Measurements from ENCODE around the gene AMER2. TPM values are rescaled to one million over a fixed set of nuclear protein-coding genes. Genes with fewer than 3 reads are reported as not detected.
"Not testable (repeated sequence)": the region's sequence is repeated elsewhere in the genome, so short reads cannot be mapped to it uniquely, and the experiment has no call there.

AMER2 gene
- total RNA-seq, 1 donor, result not detected

DNA sequence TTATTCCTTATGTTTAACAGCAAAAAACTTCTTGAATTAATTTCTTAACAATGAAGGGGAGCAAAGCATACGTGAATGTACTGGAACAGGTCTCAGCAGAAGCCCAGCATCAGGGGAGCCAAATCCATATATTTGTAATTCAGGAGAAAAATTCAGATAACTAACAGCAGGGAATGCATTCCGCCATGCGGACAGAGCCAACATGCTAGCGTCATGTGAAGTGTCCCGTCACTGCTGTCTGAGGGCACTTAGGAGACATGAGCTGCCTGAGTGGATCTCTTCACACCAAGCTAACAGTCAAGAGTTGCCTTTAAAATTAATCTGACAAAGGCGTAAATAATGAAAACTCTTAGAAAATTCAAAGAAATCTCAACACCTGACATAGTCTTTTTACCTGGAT is 6.4 kb downstream of the AMER2 start:
- TF ChIP-seq, protein P1, sequence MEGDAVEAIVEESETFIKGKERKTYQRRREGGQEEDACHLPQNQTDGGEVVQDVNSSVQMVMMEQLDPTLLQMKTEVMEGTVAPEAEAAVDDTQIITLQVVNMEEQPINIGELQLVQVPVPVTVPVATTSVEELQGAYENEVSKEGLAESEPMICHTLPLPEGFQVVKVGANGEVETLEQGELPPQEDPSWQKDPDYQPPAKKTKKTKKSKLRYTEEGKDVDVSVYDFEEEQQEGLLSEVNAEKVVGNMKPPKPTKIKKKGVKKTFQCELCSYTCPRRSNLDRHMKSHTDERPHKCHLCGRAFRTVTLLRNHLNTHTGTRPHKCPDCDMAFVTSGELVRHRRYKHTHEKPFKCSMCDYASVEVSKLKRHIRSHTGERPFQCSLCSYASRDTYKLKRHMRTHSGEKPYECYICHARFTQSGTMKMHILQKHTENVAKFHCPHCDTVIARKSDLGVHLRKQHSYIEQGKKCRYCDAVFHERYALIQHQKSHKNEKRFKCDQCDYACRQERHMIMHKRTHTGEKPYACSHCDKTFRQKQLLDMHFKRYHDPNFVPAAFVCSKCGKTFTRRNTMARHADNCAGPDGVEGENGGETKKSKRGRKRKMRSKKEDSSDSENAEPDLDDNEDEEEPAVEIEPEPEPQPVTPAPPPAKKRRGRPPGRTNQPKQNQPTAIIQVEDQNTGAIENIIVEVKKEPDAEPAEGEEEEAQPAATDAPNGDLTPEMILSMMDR (IDR thresholded peaks at IDR 0.05; ENCODE audit: insufficient read depth, low read length), result no peak
- DNase-seq (ENCODE audit: low read depth), result no peak
- H3K4me3 ChIP-seq (ENCODE audit: low read depth, low read length), result no peak overlapping the region

DNA sequence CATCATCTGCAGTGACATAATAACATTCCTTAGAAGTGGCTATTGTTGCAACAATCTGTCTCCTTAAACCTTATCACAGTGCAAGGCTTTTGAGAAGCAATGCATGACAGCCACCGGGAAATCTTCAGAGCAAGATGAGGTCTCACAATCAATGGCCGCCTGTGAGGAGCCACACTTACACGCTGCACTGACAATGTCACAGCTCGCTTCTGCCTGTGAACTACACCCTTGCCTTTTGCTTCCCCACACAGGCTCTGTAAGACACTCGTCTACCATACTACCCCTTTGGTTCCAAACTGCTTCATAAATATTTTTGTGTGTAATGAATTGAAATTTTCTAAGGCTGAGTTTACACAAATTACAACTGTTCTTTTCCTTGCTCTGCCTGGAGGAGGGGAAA is 6.9 kb downstream of the AMER2 start:
- H3K4me3 ChIP-seq (ENCODE audit: low read depth, low read length); DNase-seq (ENCODE audit: low read depth): not testable (repeated sequence)

DNA sequence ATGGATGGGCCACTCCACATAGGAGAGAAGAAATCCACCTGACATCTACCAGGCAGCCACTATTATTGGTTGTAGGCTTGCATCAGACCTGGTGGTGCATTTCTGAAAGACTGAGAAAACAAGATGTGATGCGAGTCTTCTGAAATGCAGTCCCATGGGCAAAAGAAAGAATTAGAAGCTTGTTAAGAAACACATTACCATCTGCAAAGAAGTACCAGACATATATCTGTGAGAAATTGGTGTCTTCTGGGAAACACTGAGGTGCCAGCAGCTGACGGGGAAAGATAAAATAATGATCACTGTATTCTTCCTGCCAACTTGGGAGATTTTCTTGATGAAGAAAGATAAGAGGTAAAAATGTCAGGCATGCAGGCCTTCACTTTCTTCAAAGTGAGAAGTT is 14.4 kb downstream of the AMER2 start:
- TF ChIP-seq, protein P1 (IDR thresholded peaks at IDR 0.05; ENCODE audit: insufficient read depth, low read length), result no peak
- DNase-seq (ENCODE audit: low read depth), result no peak
- H3K4me3 ChIP-seq (ENCODE audit: low read depth, low read length), result no peak overlapping the region

DNA sequence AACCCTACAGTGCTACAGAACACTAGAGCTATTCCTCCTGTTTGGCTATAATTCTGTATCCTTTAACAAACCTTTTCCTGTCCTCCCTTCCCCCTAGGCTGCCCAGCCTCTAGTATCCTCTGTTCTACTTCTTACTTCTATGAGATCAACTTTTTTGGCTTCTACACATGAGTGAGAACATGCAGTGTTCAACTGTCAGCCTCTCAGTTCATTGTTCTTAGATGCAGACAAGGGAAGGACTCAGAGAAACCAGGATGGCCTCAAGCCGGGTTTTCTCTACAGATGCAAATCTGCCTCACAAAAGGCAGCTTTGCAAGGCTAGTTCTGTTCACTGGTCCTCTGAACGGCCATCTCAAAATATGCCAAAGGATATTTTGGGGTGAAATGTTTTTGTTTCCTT is 18.4 kb downstream of the AMER2 start:
- no peak for DNase-seq (ENCODE audit: low read depth)
- TF ChIP-seq, protein P1 (IDR thresholded peaks at IDR 0.05; ENCODE audit: insufficient read depth, low read length), result no peak
- H3K4me3 ChIP-seq (ENCODE audit: low read depth, low read length), result no peak overlapping the region

DNA sequence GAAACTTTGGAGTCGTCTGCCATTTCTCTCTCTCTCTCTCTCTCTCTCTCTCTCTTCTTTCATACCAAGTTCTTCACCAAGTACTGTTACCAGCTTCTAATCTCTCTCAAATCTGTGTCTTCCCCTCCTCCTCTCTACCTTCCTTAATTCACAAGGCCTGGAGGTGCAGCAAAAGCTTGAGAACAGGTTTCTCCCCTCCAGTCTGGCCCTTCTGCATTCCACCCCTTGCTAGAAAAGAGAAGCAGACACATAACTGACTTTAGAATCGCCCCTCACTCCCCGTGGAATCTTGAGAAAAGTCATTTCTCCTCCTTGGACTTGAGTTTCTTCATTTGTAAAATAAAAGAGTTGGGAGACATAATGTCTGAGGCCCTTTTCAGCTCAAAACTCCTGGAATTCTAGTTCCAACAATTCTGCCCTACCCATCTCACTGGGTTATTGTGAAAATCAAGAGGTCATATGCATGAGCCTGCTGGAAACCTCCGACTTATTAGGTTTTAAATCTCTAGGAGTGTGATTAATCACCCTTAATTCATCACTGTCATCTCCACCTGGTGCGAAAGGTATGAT is 20.4 kb downstream of the AMER2 start:
- TF ChIP-seq, protein P1 (IDR thresholded peaks at IDR 0.05; ENCODE audit: insufficient read depth, low read length), result no peak
- H3K4me3 ChIP-seq (ENCODE audit: low read depth, low read length), result no peak overlapping the region
- DNase-seq (ENCODE audit: low read depth), result no peak

DNA sequence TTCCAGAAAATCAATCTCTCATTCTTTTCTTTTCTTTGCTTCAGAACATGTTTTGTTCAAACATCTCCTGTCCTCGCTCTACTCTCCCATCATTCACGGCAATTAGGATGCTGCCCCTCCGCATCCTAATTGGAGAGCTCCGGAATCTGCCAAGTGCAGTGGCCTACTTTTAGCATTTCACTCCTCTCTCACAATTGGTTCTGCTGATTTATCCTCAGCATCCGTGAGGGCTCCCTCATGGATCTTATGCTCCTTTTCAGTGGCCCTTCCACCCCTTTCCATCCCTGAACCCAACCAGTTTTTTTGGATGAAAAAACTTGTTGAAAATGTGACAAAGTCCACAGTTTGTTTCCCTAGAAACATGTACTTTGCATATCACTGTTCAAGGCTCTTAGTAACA is 22.4 kb downstream of the AMER2 start:
- no peak for DNase-seq (ENCODE audit: low read depth)
- no peak overlapping the region for H3K4me3 ChIP-seq (ENCODE audit: low read depth, low read length)

DNA sequence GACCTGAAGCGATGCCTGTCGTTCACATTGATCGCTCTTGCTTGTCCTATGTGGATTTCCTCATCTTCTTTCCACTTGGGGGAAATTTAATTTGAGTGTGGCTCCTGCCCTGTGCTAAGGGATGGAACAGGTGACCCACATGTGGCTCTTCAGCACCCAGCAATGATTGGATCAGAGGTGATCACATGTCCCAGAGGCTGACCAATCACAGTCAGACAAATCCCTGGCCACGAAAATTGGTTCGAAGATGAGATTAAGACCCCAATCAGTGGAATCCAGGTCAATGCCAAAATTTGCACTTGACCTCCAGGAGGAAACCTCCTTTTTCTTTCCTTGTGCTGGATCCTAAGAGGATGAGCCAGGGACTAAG is 23.7 kb downstream of the AMER2 start:
- H3K4me3 ChIP-seq (ENCODE audit: low read depth, low read length), result no peak overlapping the region
- no peak for DNase-seq (ENCODE audit: low read depth)
- TF ChIP-seq, protein P1 (IDR thresholded peaks at IDR 0.05; ENCODE audit: insufficient read depth, low read length), result no peak

More for the DNA sequence above, 22.4 kb downstream of the AMER2 start:
- TF ChIP-seq, protein P1 (IDR thresholded peaks at IDR 0.05; ENCODE audit: insufficient read depth, low read length), result no peak

Measured in fibroblast of the aortic adventitia (primary cell).